ENCODE measurements around the gene P3H2. TPM values are rescaled to one million over a fixed set of nuclear protein-coding genes. Genes with fewer than 3 reads are reported as not detected.
A peak's percentile ranks its signal among the peaks of the same experiment; 100 is the strongest.
"Not testable (repeated sequence)": the region's sequence is repeated elsewhere in the genome, so short reads cannot be mapped to it uniquely, and the experiment has no call there.

P3H2 gene
- total RNA-seq, 6 experiments from 2014 or later: 37.6 to 43.2 (median 39.5) TPM

DNA sequence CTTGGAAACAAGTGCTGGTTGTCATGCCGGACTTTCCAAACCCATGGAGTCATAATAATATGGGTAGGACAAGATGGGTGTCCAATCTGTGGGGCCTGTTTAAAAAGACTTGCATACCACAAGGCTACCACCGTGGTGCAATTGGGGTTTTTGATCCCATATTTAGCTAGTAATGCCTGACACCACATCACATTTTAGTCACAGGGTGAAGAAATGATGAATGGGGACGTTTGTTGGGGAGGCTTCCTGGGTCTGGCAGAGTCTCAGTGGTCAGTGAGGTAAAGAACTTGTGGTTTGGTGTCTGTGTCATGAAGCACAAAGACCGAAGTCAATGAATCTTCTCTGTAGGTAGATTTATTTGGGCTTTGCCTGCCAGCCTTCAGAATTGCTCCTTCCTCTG lies 31.0 kb downstream of the P3H2 start:
- DNase-seq: no peak
- Mint-ChIP-seq H3K4me1 (ENCODE audit: low read depth) (peaks cover 82% of the 10 kb centered on the region), H3K27ac (no peak overlapping the region), H3K4me3 (no peak overlapping the region), H3K27me3 (ENCODE audit: insufficient read depth) (peaks cover 1% of the 10 kb centered on the region; the same call in 1 of the 2 replicates), H3K9me3 (no peaks in the 10 kb centered on the region), H3K36me3 (ENCODE audit: low read depth) (peaks cover 17% of the 10 kb centered on the region)
- TF ChIP-seq, protein P1, sequence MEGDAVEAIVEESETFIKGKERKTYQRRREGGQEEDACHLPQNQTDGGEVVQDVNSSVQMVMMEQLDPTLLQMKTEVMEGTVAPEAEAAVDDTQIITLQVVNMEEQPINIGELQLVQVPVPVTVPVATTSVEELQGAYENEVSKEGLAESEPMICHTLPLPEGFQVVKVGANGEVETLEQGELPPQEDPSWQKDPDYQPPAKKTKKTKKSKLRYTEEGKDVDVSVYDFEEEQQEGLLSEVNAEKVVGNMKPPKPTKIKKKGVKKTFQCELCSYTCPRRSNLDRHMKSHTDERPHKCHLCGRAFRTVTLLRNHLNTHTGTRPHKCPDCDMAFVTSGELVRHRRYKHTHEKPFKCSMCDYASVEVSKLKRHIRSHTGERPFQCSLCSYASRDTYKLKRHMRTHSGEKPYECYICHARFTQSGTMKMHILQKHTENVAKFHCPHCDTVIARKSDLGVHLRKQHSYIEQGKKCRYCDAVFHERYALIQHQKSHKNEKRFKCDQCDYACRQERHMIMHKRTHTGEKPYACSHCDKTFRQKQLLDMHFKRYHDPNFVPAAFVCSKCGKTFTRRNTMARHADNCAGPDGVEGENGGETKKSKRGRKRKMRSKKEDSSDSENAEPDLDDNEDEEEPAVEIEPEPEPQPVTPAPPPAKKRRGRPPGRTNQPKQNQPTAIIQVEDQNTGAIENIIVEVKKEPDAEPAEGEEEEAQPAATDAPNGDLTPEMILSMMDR (IDR thresholded peaks at IDR 0.05): no peak

GRCh38 chr3:190088890-190089289 lies 31.8 kb downstream of the P3H2 start:
- Mint-ChIP-seq H3K36me3 (ENCODE audit: low read depth) (peaks cover 17% of the 10 kb centered on the region), H3K4me3 (no peak overlapping the region), H3K4me1 (ENCODE audit: low read depth) (peaks cover 74% of the 10 kb centered on the region), H3K9me3 (no peaks in the 10 kb centered on the region), H3K27me3 (ENCODE audit: insufficient read depth) (no peaks in the 10 kb centered on the region), H3K27ac (peak overlapping the region; percentile 52)
- DNase-seq: no peak
- TF ChIP-seq, protein P1 (IDR thresholded peaks at IDR 0.05): no peak

DNA sequence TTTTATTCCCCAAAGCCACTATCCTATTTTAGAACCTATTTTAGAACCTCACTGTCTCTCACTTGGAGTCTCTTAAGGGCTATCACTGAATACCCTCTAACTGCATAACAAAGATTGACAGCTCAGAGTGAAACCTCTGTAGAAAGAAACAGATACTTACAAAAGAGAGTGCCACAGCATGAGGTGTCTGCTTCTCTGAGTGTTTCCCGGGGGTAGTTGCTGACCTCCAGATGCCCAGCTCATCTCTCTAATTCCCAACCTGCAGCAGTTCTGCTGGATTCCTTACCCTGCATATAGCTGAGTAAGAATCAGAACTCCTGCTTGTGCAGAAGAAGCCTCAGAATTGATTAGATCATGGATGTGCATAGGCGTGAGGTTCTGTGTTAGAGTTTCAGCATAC lies 34.5 kb downstream of the P3H2 start:
- H3K36me3 Mint-ChIP-seq (ENCODE audit: low read depth): peaks cover 10% of the 10 kb centered on the region
- DNase-seq: no peak
- TF ChIP-seq, protein P1 (IDR thresholded peaks at IDR 0.05): no peak
- H3K27ac Mint-ChIP-seq: no peak overlapping the region
- no peaks in the 10 kb centered on the region for H3K9me3 Mint-ChIP-seq
- H3K4me3 Mint-ChIP-seq: no peak overlapping the region
- peaks cover 49% of the 10 kb centered on the region for H3K4me1 Mint-ChIP-seq (ENCODE audit: low read depth)
- H3K27me3 Mint-ChIP-seq (ENCODE audit: insufficient read depth): no peaks in the 10 kb centered on the region

GRCh38 chr3:190084983-190085382 lies 35.7 kb downstream of the P3H2 start:
- DNase-seq: no peak
- no peaks in the 10 kb centered on the region for H3K27me3 Mint-ChIP-seq (ENCODE audit: insufficient read depth)
- H3K4me1 Mint-ChIP-seq (ENCODE audit: low read depth): peaks cover 44% of the 10 kb centered on the region
- no peaks in the 10 kb centered on the region for H3K9me3 Mint-ChIP-seq
- H3K36me3 Mint-ChIP-seq (ENCODE audit: low read depth): peaks cover 12% of the 10 kb centered on the region
- H3K27ac Mint-ChIP-seq: no peak overlapping the region
- TF ChIP-seq, protein P1 (IDR thresholded peaks at IDR 0.05): no peak
- no peak overlapping the region for H3K4me3 Mint-ChIP-seq

DNA sequence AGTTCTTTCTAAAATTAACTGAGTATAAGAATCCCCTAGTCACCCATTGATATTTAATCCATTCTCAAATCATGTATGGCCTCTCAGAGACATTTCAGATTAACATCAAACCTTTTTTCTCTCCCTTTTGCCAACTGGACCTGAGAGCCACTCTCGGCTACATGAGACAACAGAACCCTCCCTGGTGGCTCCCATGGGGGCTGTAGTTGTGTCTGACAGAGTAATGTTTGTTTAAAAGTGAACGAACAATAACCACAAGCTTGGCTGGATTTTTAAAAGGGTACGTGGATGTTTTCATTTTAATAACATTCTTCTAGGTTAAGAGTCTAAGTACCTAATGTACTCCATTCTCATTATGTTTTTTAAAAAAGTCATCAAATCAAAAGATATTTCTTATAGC lies 37.1 kb downstream of the P3H2 start:
- H3K9me3 Mint-ChIP-seq: no peaks in the 10 kb centered on the region
- H3K4me3 Mint-ChIP-seq: no peak overlapping the region
- TF ChIP-seq, protein P1 (IDR thresholded peaks at IDR 0.05): no peak
- peaks cover 40% of the 10 kb centered on the region for H3K4me1 Mint-ChIP-seq (ENCODE audit: low read depth)
- peaks cover 7% of the 10 kb centered on the region for H3K36me3 Mint-ChIP-seq (ENCODE audit: low read depth)
- no peak for DNase-seq
- H3K27ac Mint-ChIP-seq: no peak overlapping the region
- H3K27me3 Mint-ChIP-seq (ENCODE audit: insufficient read depth): no peaks in the 10 kb centered on the region

GRCh38 chr3:190081389-190081788 lies 39.3 kb downstream of the P3H2 start:
- TF ChIP-seq, protein P1 (IDR thresholded peaks at IDR 0.05): no peak
- H3K4me1 Mint-ChIP-seq (ENCODE audit: low read depth): peaks cover 45% of the 10 kb centered on the region

GRCh38 chr3:190079173-190079572 lies 41.5 kb downstream of the P3H2 start:
- H3K4me1 Mint-ChIP-seq (ENCODE audit: low read depth): peaks cover 51% of the 10 kb centered on the region
- 0 out of 2 replicates have a peak overlapping the region, but pooled peaks have one; percentile 28 for H3K27ac Mint-ChIP-seq
- not testable (repeated sequence) for H3K9me3 Mint-ChIP-seq; H3K36me3 Mint-ChIP-seq (ENCODE audit: low read depth); H3K27me3 Mint-ChIP-seq (ENCODE audit: insufficient read depth); H3K4me3 Mint-ChIP-seq; DNase-seq

More at GRCh38 chr3:190081389-190081788, 39.3 kb downstream of the P3H2 start:
- H3K27ac Mint-ChIP-seq: no peak overlapping the region
- H3K9me3 Mint-ChIP-seq: no peaks in the 10 kb centered on the region
- DNase-seq: no peak
- no peak overlapping the region for H3K4me3 Mint-ChIP-seq
- H3K36me3 Mint-ChIP-seq (ENCODE audit: low read depth): peaks cover 6% of the 10 kb centered on the region; the same call in 1 of the 2 replicates
- no peaks in the 10 kb centered on the region for H3K27me3 Mint-ChIP-seq (ENCODE audit: insufficient read depth)

Data from HFFc6 (cell line).